Endodermal cell (in vitro differentiated cells): Measurements from ENCODE around the gene FRS3. TPM values are rescaled to one million over a fixed set of nuclear protein-coding genes. Genes with fewer than 3 reads are reported as not detected.

Source experiments
- DNase-seq: peaks from one replicate; pipeline ENCODE4 v3.0.0-alpha.2; 2017
- H3K27ac ChIP-seq: 2 replicates; pipeline ENCODE4 v1.5.1; 2013; ENCODE audit warnings: mild to moderate bottlenecking, low read depth, low read length, moderate library complexity
- H3K27me3 ChIP-seq: 2 replicates; pipeline ENCODE4 v1.6.1; 2013; ENCODE audit warnings: mild to moderate bottlenecking, low read length, moderate library complexity; ENCODE audit not compliant: insufficient read depth, control insufficient read depth, poor library complexity, severe bottlenecking
- H3K36me3 ChIP-seq: 2 replicates; pipeline ENCODE4 v1.7.0; 2013; ENCODE audit warnings: mild to moderate bottlenecking, low read length, moderate library complexity; ENCODE audit not compliant: control insufficient read depth, insufficient read depth
- H3K4me1 ChIP-seq: one replicate; pipeline ENCODE4 v1.7.0; 2013; ENCODE audit warnings: low read length; ENCODE audit not compliant: control insufficient read depth, insufficient read depth
- H3K4me3 ChIP-seq: 2 replicates; pipeline ENCODE4 v1.5.1; 2013; ENCODE audit warnings: mild to moderate bottlenecking, low read length, moderate library complexity
- H3K9ac ChIP-seq: 2 replicates; pipeline ENCODE4 v1.6.1; 2013; ENCODE audit warnings: mild to moderate bottlenecking, low read length, moderate library complexity; ENCODE audit not compliant: poor library complexity, severe bottlenecking; ENCODE audit errors: extremely low read depth
- H3K9me3 ChIP-seq: 2 replicates; pipeline ENCODE4 v1.6.1; 2013; ENCODE audit warnings: mild to moderate bottlenecking, low read length, moderate library complexity; ENCODE audit not compliant: control insufficient read depth
- H3K27ac Mint-ChIP-seq: 2 replicates; pipeline ENCODE4 v1.8.0; 2020; ENCODE audit warnings: mixed read lengths
- H3K27me3 Mint-ChIP-seq: 2 replicates; pipeline ENCODE4 v1.8.0; 2021; ENCODE audit warnings: mild to moderate bottlenecking, mixed read lengths; ENCODE audit not compliant: insufficient read depth
- H3K36me3 Mint-ChIP-seq: 2 replicates; pipeline ENCODE4 v1.8.0; 2020; ENCODE audit warnings: low read depth, mixed read lengths
- H3K4me1 Mint-ChIP-seq: 2 replicates; pipeline ENCODE4 v1.8.0; 2020; ENCODE audit warnings: mixed read lengths
- H3K4me3 Mint-ChIP-seq: 2 replicates; pipeline ENCODE4 v1.8.0; 2020; ENCODE audit warnings: mild to moderate bottlenecking, moderate library complexity, mixed read lengths
- H3K9me3 Mint-ChIP-seq: 2 replicates; pipeline ENCODE4 v1.8.0; 2020; ENCODE audit warnings: mild to moderate bottlenecking, mixed read lengths
- WGBS, 2 experiments: methylation state at CpG; one replicate each; pipeline versions ENCODE4 v1.1.5 to v1.1.7; 2013; ENCODE audit warnings: missing lambda C conversion rate in 2 of 2, mixed read lengths in 1 of 2; ENCODE audit not compliant: insufficient coverage in 1 of 2, insufficient read length in 1 of 2; 5-methylcytosine and 5-hydroxymethylcytosine counted together
- total RNA-seq, 2 donors: library from RNA; stranded (reverse); fragmentation: NEBNext Ultra II Directional in 1 of 2; extraction: Animal tissue kit (Norgen Biotek cat#: 25700) in 1 of 2; gene quantifications; 2 replicates in 1 of 2; 3 replicates in 1 of 2; pipeline ENCODE4 v1.2.1, GENCODE V29; 2021
- TF ChIP-seq, protein P1 (sequence below): fragments of 200-600 bp; sonication (generic); conservative IDR thresholded peaks from 2 replicates; pipeline ENCODE4 v1.5.0; 2021; ENCODE audit warnings: antibody characterized with exemption, mild to moderate bottlenecking

The FRS3 gene
- total RNA-seq, 2 donors from 2014 or later, result 7.5 to 12.0 TPM

DNA sequence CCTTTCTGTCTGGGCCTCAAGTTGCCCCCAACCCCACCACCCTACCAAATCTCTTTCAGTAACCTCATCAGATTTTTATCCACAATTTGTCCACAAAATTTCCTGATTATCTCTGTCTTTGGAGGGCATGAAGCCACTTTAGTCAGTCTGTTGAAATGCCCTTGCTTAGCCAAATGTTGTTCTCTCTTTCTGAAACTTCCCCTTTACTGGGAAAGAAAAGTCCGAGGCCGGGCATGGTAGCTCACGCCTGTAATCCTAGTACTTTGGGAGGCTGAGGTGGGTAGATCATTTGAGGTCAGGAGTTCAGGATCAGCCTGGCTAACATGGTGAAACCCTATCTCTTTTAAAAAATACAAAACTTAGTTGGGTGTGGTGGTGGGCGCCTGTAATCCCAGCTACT is 41.6 kb upstream of the FRS3 start:
- no peaks in the 10 kb centered on the region for H3K36me3 ChIP-seq
- peaks cover 5% of the 10 kb centered on the region for H3K4me1 Mint-ChIP-seq
- no peaks in the 10 kb centered on the region for H3K27me3 Mint-ChIP-seq
- H3K9me3 Mint-ChIP-seq, result no peaks in the 10 kb centered on the region
- no peak overlapping the region for H3K4me3 Mint-ChIP-seq
- no peaks in the 10 kb centered on the region for H3K9me3 ChIP-seq
- H3K27ac Mint-ChIP-seq, result no peak overlapping the region
- H3K36me3 Mint-ChIP-seq, result no peaks in the 10 kb centered on the region
- no peak overlapping the region for H3K9ac ChIP-seq
- no peak overlapping the region for H3K27ac ChIP-seq
- WGBS, 2 experiments, result 74 to 91% methylated on average over 3 to 4 of the region's 4 CpGs
- TF ChIP-seq, protein P1, sequence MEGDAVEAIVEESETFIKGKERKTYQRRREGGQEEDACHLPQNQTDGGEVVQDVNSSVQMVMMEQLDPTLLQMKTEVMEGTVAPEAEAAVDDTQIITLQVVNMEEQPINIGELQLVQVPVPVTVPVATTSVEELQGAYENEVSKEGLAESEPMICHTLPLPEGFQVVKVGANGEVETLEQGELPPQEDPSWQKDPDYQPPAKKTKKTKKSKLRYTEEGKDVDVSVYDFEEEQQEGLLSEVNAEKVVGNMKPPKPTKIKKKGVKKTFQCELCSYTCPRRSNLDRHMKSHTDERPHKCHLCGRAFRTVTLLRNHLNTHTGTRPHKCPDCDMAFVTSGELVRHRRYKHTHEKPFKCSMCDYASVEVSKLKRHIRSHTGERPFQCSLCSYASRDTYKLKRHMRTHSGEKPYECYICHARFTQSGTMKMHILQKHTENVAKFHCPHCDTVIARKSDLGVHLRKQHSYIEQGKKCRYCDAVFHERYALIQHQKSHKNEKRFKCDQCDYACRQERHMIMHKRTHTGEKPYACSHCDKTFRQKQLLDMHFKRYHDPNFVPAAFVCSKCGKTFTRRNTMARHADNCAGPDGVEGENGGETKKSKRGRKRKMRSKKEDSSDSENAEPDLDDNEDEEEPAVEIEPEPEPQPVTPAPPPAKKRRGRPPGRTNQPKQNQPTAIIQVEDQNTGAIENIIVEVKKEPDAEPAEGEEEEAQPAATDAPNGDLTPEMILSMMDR, result no peak
- H3K4me1 ChIP-seq, result no peaks in the 10 kb centered on the region
- H3K27me3 ChIP-seq, result no peaks in the 10 kb centered on the region
- H3K4me3 ChIP-seq, result no peak overlapping the region
- DNase-seq, result no peak

- Mint-ChIP-seq H3K4me3 (no peak overlapping the region), H3K9me3 (no peaks in the 10 kb centered on the region), H3K36me3 (peaks cover 2% of the 10 kb centered on the region), H3K4me1 (peaks cover 5% of the 10 kb centered on the region), H3K27me3 (no peaks in the 10 kb centered on the region), H3K27ac (no peak overlapping the region)
- DNase-seq, result no peak
- Histone ChIP-seq H3K4me1 (no peaks in the 10 kb centered on the region), H3K27ac (no peak overlapping the region), H3K36me3 (no peaks in the 10 kb centered on the region), H3K9ac (no peak overlapping the region), H3K4me3 (no peak overlapping the region), H3K27me3 (no peaks in the 10 kb centered on the region), H3K9me3 (no peaks in the 10 kb centered on the region)
- TF ChIP-seq, protein P1, result no peak
- 92 to 95% methylated on average over 3 to 4 of the region's 4 CpGs for WGBS, 2 experiments
Measured at GRCh38 chr6:41818271-41819054, 38.8 kb upstream of the FRS3 start.

DNA sequence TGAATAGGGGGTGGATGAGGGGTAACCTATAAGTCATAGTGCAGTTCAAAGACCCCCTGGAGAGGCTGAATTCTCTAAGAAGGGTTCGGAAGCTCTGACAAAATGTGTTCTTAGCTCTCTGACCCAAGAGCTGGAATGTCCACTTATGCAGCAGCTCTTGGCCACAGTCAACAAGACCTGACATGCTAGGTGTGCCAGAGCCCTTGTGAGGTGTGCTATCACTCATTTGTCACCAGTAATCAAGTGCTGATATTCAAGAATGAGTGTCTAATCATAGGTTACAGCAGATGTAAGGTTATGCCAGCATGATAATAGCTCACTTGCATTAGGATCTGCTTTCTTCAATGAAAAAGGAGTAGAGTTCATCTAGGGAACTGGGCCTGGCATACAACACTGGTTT is 35.9 kb upstream of the FRS3 start:
- no peak overlapping the region for H3K4me3 ChIP-seq
- H3K9me3 ChIP-seq, result no peaks in the 10 kb centered on the region
- no peaks in the 10 kb centered on the region for H3K36me3 ChIP-seq
- peaks cover 5% of the 10 kb centered on the region for H3K4me1 Mint-ChIP-seq
- WGBS, 2 experiments, result 71 to 90% methylated on average over 1 of the region's 1 CpG
- H3K27me3 ChIP-seq, result no peaks in the 10 kb centered on the region
- H3K36me3 Mint-ChIP-seq, result peaks cover 2% of the 10 kb centered on the region
- no peaks in the 10 kb centered on the region for H3K4me1 ChIP-seq
- no peak overlapping the region for H3K9ac ChIP-seq
- no peaks in the 10 kb centered on the region for H3K9me3 Mint-ChIP-seq
- no peaks in the 10 kb centered on the region for H3K27me3 Mint-ChIP-seq
- TF ChIP-seq, protein P1, result no peak
- H3K27ac Mint-ChIP-seq, result no peak overlapping the region
- no peak overlapping the region for H3K27ac ChIP-seq
- no peak for DNase-seq
- H3K4me3 Mint-ChIP-seq, result no peak overlapping the region
